RWPE1 (cell line): Measurements from ENCODE around the gene LPAR1.

ENCODE experiments used
- CTCF ChIA-PET: fragments of 350-600 bp; sonication (Branson Sonifier 250); formaldehyde crosslinking; extraction: SDS; loops from one replicate; lab custom pipeline; 2021; lab: Yijun Ruan, JAX
- POLR2A ChIA-PET: fragments of 400-600 bp; formaldehyde crosslinking; extraction: SDS; loops from one replicate; lab custom pipeline; 2020; ENCODE audit warnings: antibody characterized with exemption; ENCODE audit not compliant: low non-redundant PET; lab: Yijun Ruan, JAX
- DNase-seq: peaks from one replicate; pipeline ENCODE4 v3.0.0; 2012; ENCODE audit warnings: low spot score
- H3K27ac ChIP-seq: fragments of 450-650 bp; 2 replicates; pipeline ENCODE4 v1.5.1; 2017
- TF ChIP-seq, protein P1 (sequence below): fragments of 450-650 bp; conservative IDR thresholded peaks from 2 replicates; pipeline ENCODE4 v1.5.1; 2017; ENCODE audit warnings: low read depth, mild to moderate bottlenecking

Gene LPAR1

GRCh38 chr9:110975969-110976368 lies 62.3 kb downstream of the LPAR1 start:
- ChIA-PET CTCF (interaction anchor here (0.6 to 1.4 kb wide), 3 partner anchors 9 to 1180 kb away, joined by 3 to 4 read pairs (median 3); no protein-coding TSS in a partner anchor), POLR2A (no interaction called here)
- TF ChIP-seq, protein P1, sequence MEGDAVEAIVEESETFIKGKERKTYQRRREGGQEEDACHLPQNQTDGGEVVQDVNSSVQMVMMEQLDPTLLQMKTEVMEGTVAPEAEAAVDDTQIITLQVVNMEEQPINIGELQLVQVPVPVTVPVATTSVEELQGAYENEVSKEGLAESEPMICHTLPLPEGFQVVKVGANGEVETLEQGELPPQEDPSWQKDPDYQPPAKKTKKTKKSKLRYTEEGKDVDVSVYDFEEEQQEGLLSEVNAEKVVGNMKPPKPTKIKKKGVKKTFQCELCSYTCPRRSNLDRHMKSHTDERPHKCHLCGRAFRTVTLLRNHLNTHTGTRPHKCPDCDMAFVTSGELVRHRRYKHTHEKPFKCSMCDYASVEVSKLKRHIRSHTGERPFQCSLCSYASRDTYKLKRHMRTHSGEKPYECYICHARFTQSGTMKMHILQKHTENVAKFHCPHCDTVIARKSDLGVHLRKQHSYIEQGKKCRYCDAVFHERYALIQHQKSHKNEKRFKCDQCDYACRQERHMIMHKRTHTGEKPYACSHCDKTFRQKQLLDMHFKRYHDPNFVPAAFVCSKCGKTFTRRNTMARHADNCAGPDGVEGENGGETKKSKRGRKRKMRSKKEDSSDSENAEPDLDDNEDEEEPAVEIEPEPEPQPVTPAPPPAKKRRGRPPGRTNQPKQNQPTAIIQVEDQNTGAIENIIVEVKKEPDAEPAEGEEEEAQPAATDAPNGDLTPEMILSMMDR = no peak
- no peak overlapping the region for H3K27ac ChIP-seq
- DNase-seq = no peak

DNA sequence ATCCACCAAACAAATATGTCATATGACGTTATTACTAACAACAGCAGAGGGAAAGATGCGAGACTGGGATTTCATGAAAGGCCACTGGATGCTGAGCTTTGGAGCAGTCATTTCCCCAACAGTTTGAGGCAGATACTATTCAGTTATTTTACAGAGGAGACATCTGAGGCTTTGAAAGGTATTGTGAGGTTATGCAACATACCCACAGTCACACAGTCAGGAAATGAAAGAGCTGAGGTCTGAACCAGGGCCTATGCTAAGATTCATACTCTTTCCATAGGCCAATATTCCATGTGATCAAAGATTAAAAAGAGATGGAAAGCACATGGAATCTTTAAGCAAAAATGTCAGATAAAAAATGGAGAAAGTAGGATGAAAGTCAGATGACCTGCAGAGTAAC lies 63.0 kb downstream of the LPAR1 start:
- CTCF ChIA-PET = interaction anchor here (0.6 kb wide), 1 partner anchor 55 kb away, joined by 3 read pairs; no protein-coding TSS in a partner anchor
- POLR2A ChIA-PET = no interaction called here
- TF ChIP-seq, protein P1 = no peak
- no peak for DNase-seq
- H3K27ac ChIP-seq = no peak overlapping the region

DNA sequence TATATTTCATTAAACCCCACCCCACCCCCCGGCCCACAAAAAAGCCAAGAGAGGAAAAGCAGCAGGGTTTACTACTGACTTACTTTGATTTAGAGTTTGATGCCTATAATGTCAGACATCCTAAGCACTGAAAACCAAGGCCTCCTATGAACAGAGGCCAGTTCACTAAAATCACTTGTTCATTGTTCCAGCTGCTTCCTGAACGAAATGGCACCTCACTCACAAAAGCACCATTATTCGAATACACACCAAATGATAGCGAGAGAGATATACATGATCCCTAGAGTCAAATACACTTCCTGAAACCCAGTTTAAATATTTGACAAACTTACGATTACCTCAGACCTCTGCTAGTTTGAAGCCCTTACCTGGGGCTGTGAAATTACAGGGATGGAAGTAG lies 66.6 kb downstream of the LPAR1 start:
- ChIA-PET POLR2A (no interaction called here), CTCF (interaction anchor here (0.6 kb wide), 2 partner anchors 211 to 325 kb away, joined by 3 to 6 read pairs; no protein-coding TSS in a partner anchor)
- no peak for DNase-seq
- no peak overlapping the region for H3K27ac ChIP-seq
- TF ChIP-seq, protein P1 = no peak

DNA sequence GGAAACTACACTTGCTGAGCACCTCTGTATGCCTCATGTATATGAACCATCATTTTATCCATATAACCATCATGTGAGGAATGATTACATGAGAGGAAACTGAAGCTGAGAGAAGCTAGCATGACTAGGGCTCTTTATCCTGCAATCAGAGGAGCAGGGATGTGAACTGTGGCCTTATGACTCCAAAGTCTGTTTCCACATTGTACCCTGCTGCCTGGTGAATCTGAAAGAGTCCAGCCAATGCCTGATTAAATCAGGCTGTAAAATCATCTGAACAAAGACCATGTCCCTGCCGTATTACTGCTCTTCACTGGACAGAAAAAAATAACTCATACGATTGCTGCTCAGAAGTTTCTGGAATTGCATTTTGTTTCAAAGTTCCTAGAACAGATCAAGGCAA lies 67.0 kb downstream of the LPAR1 start:
- no peak overlapping the region for H3K27ac ChIP-seq
- ChIA-PET POLR2A (no interaction called here), CTCF (no interaction called here)
- no peak for DNase-seq
- TF ChIP-seq, protein P1 = no peak

DNA sequence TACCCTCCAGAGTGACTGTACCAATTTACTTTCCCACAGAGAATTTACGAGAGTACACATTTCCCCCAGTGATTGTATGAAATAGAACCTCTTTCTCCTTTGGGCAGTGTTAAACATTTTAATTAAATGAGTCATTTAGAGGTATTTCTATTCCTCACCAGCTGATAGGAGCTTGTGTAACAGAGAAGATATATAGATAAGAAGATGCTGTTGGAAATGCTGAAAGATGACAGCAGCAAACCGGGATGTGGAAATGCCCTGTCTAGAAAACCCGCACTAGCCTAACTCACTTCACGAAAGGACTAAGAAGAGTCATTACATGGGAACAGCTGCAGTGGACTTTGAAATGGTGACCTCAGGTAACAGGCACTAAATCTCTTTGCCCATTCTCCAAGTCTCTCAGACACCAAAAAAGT lies 68.3 kb downstream of the LPAR1 start:
- CTCF ChIA-PET = interaction anchor here (0.5 kb wide), 1 partner anchor 124 kb away, joined by 3 read pairs; no protein-coding TSS in a partner anchor
- no peak overlapping the region for H3K27ac ChIP-seq
- POLR2A ChIA-PET = no interaction called here
- TF ChIP-seq, protein P1 = no peak
- peak; percentile 91 for DNase-seq

GRCh38 chr9:110968096-110968495 lies 70.2 kb downstream of the LPAR1 start:
- CTCF ChIA-PET = no interaction called here

More at GRCh38 chr9:110968096-110968495, 70.2 kb downstream of the LPAR1 start:
- no peak overlapping the region for H3K27ac ChIP-seq
- DNase-seq = no peak
- POLR2A ChIA-PET = no interaction called here
- TF ChIP-seq, protein P1 = no peak
